IMR-90 (cell line): ENCODE data around the gene ELANE. TPM values are rescaled to one million over a fixed set of nuclear protein-coding genes. Genes with fewer than 3 reads are reported as not detected.

Source experiments
- ATAC-seq: fragments of 200-7000 bp; cut with Tn5 transposase; 2 replicates; pipeline ENCODE4 v1.9.1; 2020; ENCODE audit warnings: low read depth, mild to moderate bottlenecking, moderate library complexity
- BruUV-seq: library from RNA; stranded (reverse); fragments of 400-500 nt; replicated peaks from 2 replicates; lab custom pipeline; 2021; lab: Mats Ljungman, UMichigan
- CTCF ChIA-PET: fragments of 300-600 bp; formaldehyde crosslinking; extraction: SDS; loops from one replicate; lab custom pipeline; 2021; ENCODE audit warnings: antibody characterized with exemption; lab: Yijun Ruan, JAX
- POLR2A ChIA-PET: fragments of 300-600 bp; sonication (Branson Sonifier 250); formaldehyde crosslinking; loops from one replicate; lab custom pipeline; 2022; ENCODE audit warnings: antibody characterized with exemption; ENCODE audit not compliant: unreplicated experiment; lab: Charles Lee
- DNase-seq: peaks from one replicate; pipeline ENCODE4 v3.0.0; 2013
- H2AFZ ChIP-seq: replicated peaks from 2 replicates; pipeline ENCODE3; 2013; ENCODE audit warnings: low read length, mild to moderate bottlenecking; ENCODE audit not compliant: poor library complexity
- H2AK5ac ChIP-seq: 2 replicates; pipeline ENCODE4 v1.6.1; 2013; ENCODE audit warnings: low read depth, low read length, inconsistent platforms
- H2AK9ac ChIP-seq: replicated peaks from 2 replicates; pipeline ENCODE3; 2013; ENCODE audit warnings: mild to moderate bottlenecking, low read depth, low read length, moderate library complexity; ENCODE audit not compliant: poor library complexity
- H2BK120ac ChIP-seq: 2 replicates; pipeline ENCODE4 v1.6.1; 2013; ENCODE audit warnings: low read depth, low read length, inconsistent platforms
- H2BK15ac ChIP-seq: 3 replicates; pipeline ENCODE4 v1.6.1; 2013; ENCODE audit warnings: low read depth, low read length, inconsistent platforms
- H2BK20ac ChIP-seq: 2 replicates; pipeline ENCODE4 v1.6.1; 2013; ENCODE audit warnings: low read depth, mild to moderate bottlenecking, inconsistent platforms, low read length, moderate library complexity
- H2BK5ac ChIP-seq: 2 replicates; pipeline ENCODE4 v1.6.1; 2013; ENCODE audit warnings: mild to moderate bottlenecking, low read depth, low read length, inconsistent platforms; ENCODE audit not compliant: poor library complexity, severe bottlenecking
- H3K14ac ChIP-seq: replicated peaks from 2 replicates; pipeline ENCODE4 v1.6.1; 2013; ENCODE audit warnings: low read depth, low read length, inconsistent platforms
- H3K18ac ChIP-seq: 2 replicates; pipeline ENCODE4 v1.6.1; 2013; ENCODE audit warnings: low read depth, low read length, control low read depth
- H3K23ac ChIP-seq: 2 replicates; pipeline ENCODE4 v1.6.1; 2013; ENCODE audit warnings: low read depth, low read length, inconsistent platforms
- H3K27ac ChIP-seq: 2 replicates; pipeline ENCODE4 v1.5.1; 2013; ENCODE audit warnings: mild to moderate bottlenecking, control low read depth, low read length; ENCODE audit not compliant: insufficient read depth
- H3K27me3 ChIP-seq: 2 replicates; pipeline ENCODE4 v1.6.1; 2013; ENCODE audit warnings: low read length; ENCODE audit not compliant: control insufficient read depth, insufficient read depth
- H3K36me3 ChIP-seq: 2 replicates; pipeline ENCODE4 v1.6.1; 2013; ENCODE audit warnings: low read length, mixed read lengths; ENCODE audit not compliant: control insufficient read depth, insufficient read depth
- H3K4ac ChIP-seq: 2 replicates; pipeline ENCODE4 v1.6.1; 2013; ENCODE audit warnings: low read depth, low read length, inconsistent platforms
- H3K4me1 ChIP-seq: 2 replicates; pipeline ENCODE4 v1.6.1; 2013; ENCODE audit warnings: low read length, mixed read lengths; ENCODE audit not compliant: control insufficient read depth, insufficient read depth
- H3K4me2 ChIP-seq: 2 replicates; pipeline ENCODE4 v1.6.1; 2013; ENCODE audit warnings: low read depth, mild to moderate bottlenecking, control low read depth, low read length, moderate library complexity
- H3K4me3 ChIP-seq: 2 replicates; pipeline ENCODE4 v1.5.1; 2013; ENCODE audit warnings: low read depth, mild to moderate bottlenecking, control low read depth, low read length, moderate library complexity; ENCODE audit not compliant: insufficient read depth
- H3K56ac ChIP-seq: 2 replicates; pipeline ENCODE4 v1.6.1; 2013; ENCODE audit warnings: low read length, inconsistent platforms; ENCODE audit not compliant: insufficient read depth; ENCODE audit errors: extremely low read depth
- H3K79me1 ChIP-seq, 2 experiments: 2 replicates each; pipeline ENCODE4 v1.6.1; 2013; ENCODE audit warnings: low read length in 2 of 2, inconsistent platforms in 1 of 2, low read depth in 1 of 2
- H3K9ac ChIP-seq: 2 replicates; pipeline ENCODE4 v1.6.1; 2013; ENCODE audit warnings: low read depth, low read length, control low read depth
- H3K9me1 ChIP-seq: 2 replicates; pipeline ENCODE4 v1.6.1; 2013; ENCODE audit warnings: low read length, inconsistent platforms; ENCODE audit not compliant: insufficient read depth
- H3K9me3 ChIP-seq: 2 replicates; pipeline ENCODE4 v1.6.1; 2013; ENCODE audit warnings: low read length; ENCODE audit not compliant: control insufficient read depth, insufficient read depth
- H4K20me1 ChIP-seq: 2 replicates; pipeline ENCODE4 v1.6.1; 2013; ENCODE audit warnings: low read length, inconsistent platforms; ENCODE audit not compliant: insufficient read depth
- H4K5ac ChIP-seq: 2 replicates; pipeline ENCODE4 v1.6.1; 2013; ENCODE audit warnings: mild to moderate bottlenecking, low read depth, low read length, control low read depth
- H4K8ac ChIP-seq, 2 experiments: 2 replicates each; pipeline ENCODE4 v1.6.1; 2013; ENCODE audit warnings: low read depth in 2 of 2, low read length in 2 of 2, control low read depth in 1 of 2, inconsistent platforms in 1 of 2
- H4K91ac ChIP-seq: 2 replicates; pipeline ENCODE4 v1.6.1; 2013; ENCODE audit warnings: low read depth, low read length, inconsistent platforms; ENCODE audit not compliant: insufficient read depth
- MAFK ChIP-seq: IDR thresholded peaks from 2 replicates; pipeline ENCODE4 v1.6.1; 2012; ENCODE audit warnings: low read depth, low read length, improper control_type of control experiment
- NFE2L2 ChIP-seq: fragments of 150-350 bp; IDR thresholded peaks from 2 replicates; pipeline ENCODE4 v1.6.1; 2016; ENCODE audit warnings: low read depth, mild to moderate bottlenecking, low read length
- RCOR1 ChIP-seq: IDR thresholded peaks from 2 replicates; pipeline ENCODE4 v1.6.1; 2012; ENCODE audit warnings: mild to moderate bottlenecking, low read length, improper control_type of control experiment; ENCODE audit not compliant: insufficient replicate concordance
- WGBS, 2 experiments: methylation state at CpG; one replicate each; pipeline versions ENCODE4 v1.1.5 to v1.1.7; 2013; ENCODE audit warnings: missing lambda C conversion rate in 2 of 2; ENCODE audit not compliant: insufficient read length in 1 of 2; ENCODE audit errors: extremely low coverage in 2 of 2; 5-methylcytosine and 5-hydroxymethylcytosine counted together
- dilution Hi-C: fragments of 300-500 bp; cut with HindIII; formaldehyde crosslinking; loops from one replicate; pipeline ENCODE4 v1.14.3; 2018; ENCODE audit warnings: low sequenced_read_pairs; ENCODE audit not compliant: unreplicated experiment
- in situ Hi-C: fragments of 300-500 bp; cut with MboI; formaldehyde crosslinking; loops from 3 replicates; pipeline ENCODE4 v1.14.3; 2019; ENCODE audit warnings: low sequenced_read_pairs, inconsistent platforms, mixed read lengths
- intact Hi-C: fragments of 100-400 bp; cut with micrococcal nuclease; formaldehyde crosslinking; loops from 2 replicates; pipeline ENCODE4 v1.10.0; 2022
- polyA plus RNA-seq, 3 experiments: library from polyadenylated mRNA; depleted of rRNA; stranded (reverse); fragments of >200 nt; gene quantifications; 2 replicates each; pipeline ENCODE4 v1.2.3, GENCODE V29; 2012; ENCODE audit warnings: low replicate concordance in 1 of 3
- total RNA-seq: library from RNA; depleted of rRNA; stranded (reverse); fragments of >200 nt; gene quantifications from 2 replicates; pipeline ENCODE4 v1.2.3, GENCODE V29; 2012

The ELANE gene
- total and polyA plus RNA-seq, 2 of the 4 experiments (the other 2 are of a cell fraction) = 0.27 TPM; not detected in 1

GRCh38 chr19:829129-829758, 22.9 kb upstream of the ELANE start:
- H4K20me1 ChIP-seq = no peaks in the 10 kb centered on the region
- BruUV-seq = no TSS peak
- no peak overlapping the region for H2BK5ac ChIP-seq
- POLR2A ChIA-PET = no interaction called here
- no peaks in the 10 kb centered on the region for H3K27me3 ChIP-seq
- H4K5ac ChIP-seq = no peak overlapping the region
- WGBS, 2 experiments = 33% methylated on average over 1 of the region's 18 CpGs; no CpG with 5 or more reads in 1 of the 2 experiments
- CTCF ChIA-PET = no interaction called here
- H3K4me2 ChIP-seq = no peak overlapping the region
- no peak overlapping the region for H3K9ac ChIP-seq
- intact Hi-C loops (no loop called here), dilution Hi-C loops (no loop called here), in situ Hi-C loops (no loop called here)
- no peaks in the 10 kb centered on the region for H3K9me3 ChIP-seq
- no peaks in the 10 kb centered on the region for H3K9me1 ChIP-seq
- no peaks in the 10 kb centered on the region for H3K79me1 ChIP-seq
- H3K36me3 ChIP-seq = no peaks in the 10 kb centered on the region
- H3K18ac ChIP-seq = no peak overlapping the region
- H4K91ac ChIP-seq = no peak overlapping the region
- H3K27ac ChIP-seq = no peak overlapping the region
- H3K4me3 ChIP-seq = no peak overlapping the region
- no peak overlapping the region for H2BK120ac ChIP-seq
- H4K8ac ChIP-seq = no peak overlapping the region
- ATAC-seq (no peak), DNase-seq (no peak)
- H3K4ac ChIP-seq = no peak overlapping the region
- no peak for TF ChIP-seq MAFK
- TF ChIP-seq RCOR1 = no peak
- TF ChIP-seq NFE2L2 = no peak
- H3K23ac ChIP-seq = no peak overlapping the region
- H2AK9ac ChIP-seq = no peak overlapping the region
- peak overlapping the region; percentile 15; the same call in 1 of the 2 replicates for H2AK5ac ChIP-seq
- H2BK15ac ChIP-seq = no peak overlapping the region
- no peak overlapping the region for H3K14ac ChIP-seq
- no peak overlapping the region for H2BK20ac ChIP-seq
- no peaks in the 10 kb centered on the region for H3K4me1 ChIP-seq
- peak overlapping the region; percentile 43 for H2AFZ ChIP-seq
- H3K56ac ChIP-seq = no peak overlapping the region
